ENCODE data around the gene FAM111B. TPM values are rescaled to one million over a fixed set of nuclear protein-coding genes. Genes with fewer than 3 reads are reported as not detected.

Gene FAM111B
- total RNA-seq, 4 donors from 2014 or later: 0.37 to 1.7 (median 0.40) TPM

- WGBS, 2 donors (ENCODE audit: low coverage in 1 of 2): 0% methylated on average over 30 of the region's 70 CpGs; no CpG with 5 or more reads in 1 of the 2 donors
- intact Hi-C loops (cut with DNase I; ENCODE audit: low total_unique reads) (loop anchor here (10.0 kb wide), 1 partner anchor 512 kb away; no protein-coding TSS in a partner anchor), in situ Hi-C loops (cut with MboI; ENCODE audit: low pct_ligation_motif_present in 1 of 4, low pct_unique_long_range_greater_than_20kb in 1 of 4, low sequenced_read_pairs in 3 of 4) (loop anchor here in 1 of 4 donors (25.0 kb wide), 2 partner anchors 115 to 265 kb away; partner anchors contain the start of genes OR5A1 and OR5A2)
These were observed 65.5 kb downstream of the FAM111B start for GRCh38 chr11:59172345-59173079.

GRCh38 chr11:59173080-59173963, 66.3 kb downstream of the FAM111B start:
- in situ Hi-C loops (cut with MboI; ENCODE audit: low pct_ligation_motif_present in 1 of 4, low pct_unique_long_range_greater_than_20kb in 1 of 4, low sequenced_read_pairs in 3 of 4): loop anchor here in 1 of 4 donors (25.0 kb wide), 2 partner anchors 114 to 264 kb away; partner anchors contain the start of genes OR5A1 and OR5A2
- peak; percentile 41 for DNase-seq

More at GRCh38 chr11:59172345-59173079, 65.5 kb downstream of the FAM111B start:
- TF ChIP-seq POLR2A (IDR thresholded peaks at IDR 0.05) (peak; percentile 50), CTCF (IDR thresholded peaks at IDR 0.05) (peak in 1 of 5 experiments; percentile 8), EP300 (IDR thresholded peaks at IDR 0.05; ENCODE audit: low read depth) (no peak), POLR2AphosphoS5 (IDR thresholded peaks at IDR 0.05) (peak; percentile 16 to 45 (median 20))
- H3K27ac ChIP-seq: peak overlapping the region; percentile 86 to 93 (median 88)
- peaks cover 0 to 33% (median 21%) of the 10 kb centered on the region in 4 donors for H3K4me1 ChIP-seq
- H3K27me3 ChIP-seq: no peaks in the 10 kb centered on the region
- H3K9me3 ChIP-seq: no peaks in the 10 kb centered on the region
- H3K4me3 ChIP-seq: peak overlapping the region; percentile 78 to 91 (median 82)
- no peaks in the 10 kb centered on the region for H3K36me3 ChIP-seq
- peak; percentile 52 for DNase-seq

GRCh38 chr11:59173964-59174663, 67.1 kb downstream of the FAM111B start:
- intact Hi-C loops (cut with DNase I; ENCODE audit: low total_unique reads) (loop anchor here (10.0 kb wide), 1 partner anchor 511 kb away; no protein-coding TSS in a partner anchor), in situ Hi-C loops (cut with MboI; ENCODE audit: low pct_ligation_motif_present in 1 of 4, low pct_unique_long_range_greater_than_20kb in 1 of 4, low sequenced_read_pairs in 3 of 4) (loop anchor here in 1 of 4 donors (25.0 kb wide), 2 partner anchors 113 to 263 kb away; partner anchors contain the start of genes OR5A1 and OR5A2)
- Histone ChIP-seq H3K4me3 (peak overlapping the region in 3 of 4 donors; percentile 80 to 91 (median 84)), H3K9me3 (no peaks in the 10 kb centered on the region), H3K4me1 (peaks cover 0 to 33% (median 21%) of the 10 kb centered on the region in 4 donors), H3K27ac (peak overlapping the region; percentile 86 to 93 (median 88)), H3K27me3 (no peaks in the 10 kb centered on the region), H3K36me3 (no peaks in the 10 kb centered on the region)
- TF ChIP-seq CTCF (IDR thresholded peaks at IDR 0.05) (no peak), EP300 (IDR thresholded peaks at IDR 0.05; ENCODE audit: low read depth) (no peak), POLR2AphosphoS5 (IDR thresholded peaks at IDR 0.05) (peak; percentile 49 to 94 (median 82)), POLR2A (IDR thresholded peaks at IDR 0.05) (peak; percentile 69)
- WGBS, 2 donors (ENCODE audit: low coverage in 1 of 2): 36 to 39% methylated on average over 4 to 7 of the region's 7 CpGs
- DNase-seq: peak; percentile 88

More at GRCh38 chr11:59173080-59173963, 66.3 kb downstream of the FAM111B start:
- Histone ChIP-seq H3K27ac (peak overlapping the region; percentile 86 to 93 (median 88)), H3K36me3 (no peaks in the 10 kb centered on the region), H3K4me1 (peaks cover 0 to 33% (median 21%) of the 10 kb centered on the region in 4 donors), H3K27me3 (no peaks in the 10 kb centered on the region), H3K9me3 (no peaks in the 10 kb centered on the region), H3K4me3 (peak overlapping the region; percentile 78 to 91 (median 82))
- WGBS, 2 donors (ENCODE audit: low coverage in 1 of 2): 11 to 40% methylated on average over 1 to 22 of the region's 37 CpGs
- intact Hi-C loops (cut with DNase I; ENCODE audit: low total_unique reads): loop anchor here (10.0 kb wide), 1 partner anchor 511 kb away; no protein-coding TSS in a partner anchor
- no peak for TF ChIP-seq POLR2A (IDR thresholded peaks at IDR 0.05)
- no peak for TF ChIP-seq CTCF (IDR thresholded peaks at IDR 0.05)
- TF ChIP-seq POLR2AphosphoS5 (IDR thresholded peaks at IDR 0.05): no peak
- TF ChIP-seq EP300 (IDR thresholded peaks at IDR 0.05; ENCODE audit: low read depth): no peak
